K562 (cell line): ENCODE results near the gene LPAR2. TPM values are rescaled to one million over a fixed set of nuclear protein-coding genes. Genes with fewer than 3 reads are reported as not detected.

ENCODE experiments used
- ATF1 ChIP-seq, 2 experiments: fragments of 450-650 bp in 1 of 2; IDR thresholded peaks; 2 replicates each; pipeline ENCODE4 v1.6.1; 2016; ENCODE audit warnings: missing compliant biosample characterization in 1 of 2, missing genetic modification characterization in 1 of 2
- JUND ChIP-seq, 2 experiments: IDR thresholded peaks; 2 replicates in 1 of 2; 3 replicates in 1 of 2; pipeline ENCODE4 v1.6.1; 2011; ENCODE audit warnings: borderline replicate concordance in 2 of 2, low read depth in 2 of 2, low read length in 2 of 2, improper control_type of control experiment in 1 of 2, missing biosample characterization in 1 of 2, missing genetic modification characterization in 1 of 2, missing genetic modification reagents in 1 of 2
- MXI1 ChIP-seq: IDR thresholded peaks from 2 replicates; pipeline ENCODE4 v1.6.1; 2011; ENCODE audit warnings: low read depth, mild to moderate bottlenecking, improper control_type of control experiment, low read length
- PBX2 ChIP-seq, 2 experiments: IDR thresholded peaks in 1 of 2; conservative IDR thresholded peaks in 1 of 2; 2 replicates each; pipeline ENCODE4 v1.6.1; 2016; ENCODE audit warnings: low read depth in 2 of 2, mild to moderate bottlenecking in 1 of 2, missing compliant biosample characterization in 1 of 2, missing genetic modification characterization in 1 of 2, moderate library complexity in 1 of 2
- RB1 ChIP-seq: fragments of 450-650 bp; IDR thresholded peaks from 2 replicates; pipeline ENCODE4 v1.6.1; 2017; ENCODE audit warnings: low read depth, mild to moderate bottlenecking
- TAF7 ChIP-seq: fragments of 450-650 bp; IDR thresholded peaks from 2 replicates; pipeline ENCODE4 v1.6.1; 2016; ENCODE audit warnings: missing genetic modification characterization, missing compliant biosample characterization
- TARDBP ChIP-seq: fragments of 450-650 bp; IDR thresholded peaks from 2 replicates; pipeline ENCODE4 v1.6.1; 2016
- TBP ChIP-seq: optimal IDR thresholded peaks from 2 replicates; pipeline ENCODE3; 2011; ENCODE audit warnings: low read depth, low read length, improper control_type of control experiment
- ZKSCAN1 ChIP-seq: fragments of 150-350 bp; IDR thresholded peaks from 2 replicates; pipeline ENCODE4 v1.6.1; 2016; ENCODE audit warnings: low read depth, low read length
- ZNF407 ChIP-seq: fragments of 450-650 bp; IDR thresholded peaks from 2 replicates; pipeline ENCODE4 v1.6.1; 2016; ENCODE audit warnings: low read depth
- ZNF766 ChIP-seq: fragments of 200-800 bp; sonication (Bioruptor generic); conservative IDR thresholded peaks from 2 replicates; pipeline ENCODE4 v1.6.1; 2016; ENCODE audit warnings: missing genetic modification characterization, missing compliant biosample characterization
- polyA plus RNA-seq, 8 experiments: library from polyadenylated mRNA; depleted of rRNA in 4 of 8; stranded (reverse) in 5 of 8; unstranded in 3 of 8; fragments of >200 nt; fragmentation: Nextera tagmentation in 2 of 8; fragmentation: Illumina TruSeq in 1 of 8; extraction: Ambion mirVana in 2 of 8; extraction: Trizol in 1 of 8; gene quantifications; 2 replicates each; pipeline versions ENCODE4 v1.2.1 to v1.2.3, GENCODE V29; 2011 to 2014; ENCODE audit warnings: inconsistent platforms in 1 of 8, missing spikeins in 1 of 8
- total RNA-seq, 7 experiments: library from RNA; depleted of rRNA in 6 of 7; stranded (reverse); fragments of >200 nt in 6 of 7; fragmentation: Illumina TruSeq in 2 of 7; extraction: Trizol in 2 of 7; gene quantifications; 2 replicates each; pipeline versions ENCODE4 v1.2.1 to v1.2.3, GENCODE V29; 2011 to 2021; ENCODE audit warnings: low replicate concordance in 1 of 7
- TF ChIP-seq, protein P1 (sequence below), 2 experiments: fragments of 450-650 bp; conservative IDR thresholded peaks; 2 replicates each; pipeline ENCODE4 v1.6.1; 2017; ENCODE audit warnings: mild to moderate bottlenecking in 2 of 2, moderate library complexity in 2 of 2

LPAR2 gene
- total and polyA plus RNA-seq, 9 of the 15 experiments (the other 6 are each of a cell fraction or from before 2014, with no cell fraction given) = 0.63 to 13.8 (median 4.4) TPM

DNA sequence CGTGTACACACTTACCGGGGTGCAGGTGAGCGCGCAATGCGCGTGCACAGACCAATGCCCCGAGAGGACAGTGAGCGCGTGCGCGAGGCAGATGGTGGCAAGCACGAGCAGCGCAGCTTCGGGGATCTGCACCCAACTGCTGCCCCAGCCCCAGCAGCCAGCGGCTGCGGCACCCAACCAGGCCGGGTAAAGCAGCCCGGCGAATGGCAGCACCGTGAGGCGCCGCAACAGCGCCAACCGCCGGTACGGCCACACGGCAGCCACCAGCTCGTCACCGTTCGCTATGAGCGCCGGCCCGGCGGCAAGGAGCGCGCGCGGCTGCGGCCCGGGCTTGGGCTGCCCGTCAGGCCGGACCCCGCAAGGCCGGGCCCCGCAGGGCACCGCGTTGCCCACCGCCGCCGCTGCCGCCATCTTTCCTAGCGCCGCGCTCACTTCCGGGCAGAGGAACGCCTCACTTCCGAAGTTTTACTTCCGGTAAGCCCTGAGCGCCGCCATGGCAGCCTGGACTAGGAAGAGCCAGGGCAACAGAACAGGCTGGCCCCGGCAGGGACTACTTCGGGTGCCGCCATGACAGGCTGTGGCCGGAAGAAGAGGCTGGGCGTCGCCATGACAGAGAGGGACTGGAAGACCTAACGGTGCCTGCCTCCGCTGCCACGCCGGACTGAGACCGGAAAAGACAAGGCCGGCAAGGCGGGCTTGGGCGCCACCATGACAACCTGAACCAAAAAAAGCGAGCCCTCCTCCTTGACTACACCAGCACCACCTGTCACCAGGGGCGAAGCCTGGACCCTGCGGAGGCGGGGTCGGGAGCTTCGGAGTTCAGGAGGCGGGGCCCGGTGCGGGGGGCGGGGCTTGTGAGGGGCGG lies 35.5 kb upstream of the LPAR2 start, which contains the start of gene ATP13A1 (continued):
- TF ChIP-seq ZNF407 (no peak), MXI1 (peak; percentile 74), TBP (peak; percentile 91), ZNF766 (CRISPR knock-in tag) (peak; percentile 94), PBX2 (CRISPR knock-in tag; IDR thresholded peaks at IDR 0.05; ENCODE audit: low read depth) (no peak), PBX2 (tag; conservative IDR thresholded peaks at IDR 0.05; ENCODE audit: low read depth) (0 out of 2 replicates have a peak, but pooled peaks have one; percentile 7), TAF7 (tag) (peak; percentile 38; the same call in 1 of the 2 replicates), RB1 (peak; percentile 81), TARDBP (0 out of 2 replicates have a peak, but pooled peaks have one; percentile 27), ATF1 (CRISPR knock-in tag; IDR thresholded peaks at IDR 0.05) (no peak), ATF1 (tag; IDR thresholded peaks at IDR 0.05) (peak; percentile 71), JUND (IDR thresholded peaks at IDR 0.05; ENCODE audit: borderline replicate concordance, low read depth, low read length) (peak; percentile 22; the same call in 1 of the 2 replicates), JUND (tag; IDR thresholded peaks at IDR 0.05; ENCODE audit: borderline replicate concordance, low read depth, low read length) (peak; percentile 13; the same call in 1 of the 3 replicates), ZKSCAN1 (peak; percentile 60; the same call in 1 of the 2 replicates)
- TF ChIP-seq, protein P1, sequence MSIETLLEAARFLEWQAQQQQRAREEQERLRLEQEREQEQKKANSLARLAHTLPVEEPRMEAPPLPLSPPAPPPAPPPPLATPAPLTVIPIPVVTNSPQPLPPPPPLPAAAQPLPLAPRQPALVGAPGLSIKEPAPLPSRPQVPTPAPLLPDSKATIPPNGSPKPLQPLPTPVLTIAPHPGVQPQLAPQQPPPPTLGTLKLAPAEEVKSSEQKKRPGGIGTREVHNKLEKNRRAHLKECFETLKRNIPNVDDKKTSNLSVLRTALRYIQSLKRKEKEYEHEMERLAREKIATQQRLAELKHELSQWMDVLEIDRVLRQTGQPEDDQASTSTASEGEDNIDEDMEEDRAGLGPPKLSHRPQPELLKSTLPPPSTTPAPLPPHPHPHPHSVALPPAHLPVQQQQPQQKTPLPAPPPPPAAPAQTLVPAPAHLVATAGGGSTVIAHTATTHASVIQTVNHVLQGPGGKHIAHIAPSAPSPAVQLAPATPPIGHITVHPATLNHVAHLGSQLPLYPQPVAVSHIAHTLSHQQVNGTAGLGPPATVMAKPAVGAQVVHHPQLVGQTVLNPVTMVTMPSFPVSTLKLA (conservative IDR thresholded peaks at IDR 0.05) = peak; percentile 61 to 81; a peak in 3 of 4 replicates
